ENCODE results near the gene MKLN1. TPM values are rescaled to one million over a fixed set of nuclear protein-coding genes. Genes with fewer than 3 reads are reported as not detected.
A peak's percentile ranks its signal among the peaks of the same experiment; 100 is the strongest.

MKLN1 gene
- total RNA-seq, 2 experiments from 2014 or later = 38.5 TPM

DNA sequence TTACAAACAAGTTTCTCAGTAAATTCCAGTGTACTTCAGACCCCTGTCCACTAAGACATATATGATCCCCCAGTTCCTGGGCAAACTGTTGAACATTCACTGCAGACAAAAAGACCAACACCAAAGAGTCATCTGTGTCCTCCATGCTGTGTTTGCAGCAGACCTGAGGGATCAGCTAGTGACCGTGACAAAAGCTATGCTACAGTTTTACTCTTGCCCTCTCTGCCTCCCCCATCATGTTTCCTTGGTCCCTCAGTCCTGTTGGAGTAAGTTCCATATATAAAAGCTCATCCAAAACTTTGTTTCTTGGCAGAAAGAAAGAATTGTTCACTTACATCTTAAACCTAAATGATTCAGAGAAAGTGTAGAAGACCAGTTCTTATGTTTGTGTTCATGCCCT is 172.7 kb downstream of the MKLN1 start:
- Mint-ChIP-seq H3K9me3 (no peaks in the 10 kb centered on the region), H3K4me3 (no peak overlapping the region), H3K4me1 (ENCODE audit: low read depth) (peaks cover 34% of the 10 kb centered on the region), H3K27ac (no peak overlapping the region), H3K27me3 (no peaks in the 10 kb centered on the region), H3K36me3 (ENCODE audit: low read depth) (no peaks in the 10 kb centered on the region)
- TF ChIP-seq, protein P1, sequence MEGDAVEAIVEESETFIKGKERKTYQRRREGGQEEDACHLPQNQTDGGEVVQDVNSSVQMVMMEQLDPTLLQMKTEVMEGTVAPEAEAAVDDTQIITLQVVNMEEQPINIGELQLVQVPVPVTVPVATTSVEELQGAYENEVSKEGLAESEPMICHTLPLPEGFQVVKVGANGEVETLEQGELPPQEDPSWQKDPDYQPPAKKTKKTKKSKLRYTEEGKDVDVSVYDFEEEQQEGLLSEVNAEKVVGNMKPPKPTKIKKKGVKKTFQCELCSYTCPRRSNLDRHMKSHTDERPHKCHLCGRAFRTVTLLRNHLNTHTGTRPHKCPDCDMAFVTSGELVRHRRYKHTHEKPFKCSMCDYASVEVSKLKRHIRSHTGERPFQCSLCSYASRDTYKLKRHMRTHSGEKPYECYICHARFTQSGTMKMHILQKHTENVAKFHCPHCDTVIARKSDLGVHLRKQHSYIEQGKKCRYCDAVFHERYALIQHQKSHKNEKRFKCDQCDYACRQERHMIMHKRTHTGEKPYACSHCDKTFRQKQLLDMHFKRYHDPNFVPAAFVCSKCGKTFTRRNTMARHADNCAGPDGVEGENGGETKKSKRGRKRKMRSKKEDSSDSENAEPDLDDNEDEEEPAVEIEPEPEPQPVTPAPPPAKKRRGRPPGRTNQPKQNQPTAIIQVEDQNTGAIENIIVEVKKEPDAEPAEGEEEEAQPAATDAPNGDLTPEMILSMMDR (IDR thresholded peaks at IDR 0.05) = no peak
- POLR2A ChIA-PET = interaction anchor here (1.3 kb wide), 1 partner anchor 24 kb away, joined by 3 read pairs; no protein-coding TSS in a partner anchor
- intact Hi-C loops (cut with micrococcal nuclease) = no loop called here
- CTCF ChIA-PET = interaction anchor here (0.6 to 3.9 kb wide), 4 partner anchors 9 to 189 kb away, joined by 3 to 29 read pairs (median 4); no protein-coding TSS in a partner anchor
- DNase-seq = no peak
- no peak for ATAC-seq

DNA sequence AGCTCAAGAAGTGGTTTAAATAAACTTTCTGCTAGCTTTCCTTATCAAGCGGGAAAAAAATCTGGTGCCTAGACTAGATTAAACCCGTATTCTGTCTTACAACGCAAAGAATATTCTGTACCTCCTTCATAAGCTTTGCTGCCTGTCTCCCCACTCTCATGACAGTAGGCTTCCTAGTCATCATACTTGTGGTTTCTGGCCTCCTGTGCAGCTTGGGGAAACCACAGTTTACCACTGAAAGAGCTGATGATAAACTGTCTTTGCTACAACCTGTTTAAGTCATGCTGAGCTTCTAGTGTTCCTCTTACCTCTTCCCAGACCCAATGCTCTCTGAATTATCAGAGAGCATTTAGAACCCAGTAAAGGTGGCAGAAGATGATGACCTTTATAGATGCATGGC is 173.7 kb downstream of the MKLN1 start:
- Mint-ChIP-seq H3K9me3 (no peaks in the 10 kb centered on the region), H3K36me3 (ENCODE audit: low read depth) (no peaks in the 10 kb centered on the region), H3K27me3 (no peaks in the 10 kb centered on the region), H3K27ac (peak overlapping the region; percentile 18), H3K4me1 (ENCODE audit: low read depth) (peaks cover 34% of the 10 kb centered on the region), H3K4me3 (no peak overlapping the region)
- CTCF ChIA-PET = interaction anchor here (0.9 to 3.9 kb wide), 6 partner anchors 9 to 154 kb away, joined by 3 to 29 read pairs (median 4); no protein-coding TSS in a partner anchor
- peak; percentile 93 for ATAC-seq
- POLR2A ChIA-PET = interaction anchor here (0.6 to 1.8 kb wide), 2 partner anchors 12 to 312 kb away, joined by 3 to 7 read pairs; no protein-coding TSS in a partner anchor
- intact Hi-C loops (cut with micrococcal nuclease) = no loop called here
- TF ChIP-seq, protein P1 (IDR thresholded peaks at IDR 0.05) = no peak
- peak; percentile 82 for DNase-seq

GRCh38 chr7:131501930-131502685 is 174.4 kb downstream of the MKLN1 start:
- no peak overlapping the region for H3K4me3 Mint-ChIP-seq
- no peak for DNase-seq
- POLR2A ChIA-PET = interaction anchor here (1.2 to 1.8 kb wide), 2 partner anchors 11 to 37 kb away, joined by 3 to 7 read pairs; no protein-coding TSS in a partner anchor
- no peaks in the 10 kb centered on the region for H3K9me3 Mint-ChIP-seq
- TF ChIP-seq, protein P1 (IDR thresholded peaks at IDR 0.05) = no peak
- peak overlapping the region; percentile 18 for H3K27ac Mint-ChIP-seq
- no peaks in the 10 kb centered on the region for H3K27me3 Mint-ChIP-seq
- intact Hi-C loops (cut with micrococcal nuclease) = no loop called here
- H3K36me3 Mint-ChIP-seq (ENCODE audit: low read depth) = no peaks in the 10 kb centered on the region
- no peak for ATAC-seq
- peaks cover 34% of the 10 kb centered on the region for H3K4me1 Mint-ChIP-seq (ENCODE audit: low read depth)
- CTCF ChIA-PET = interaction anchor here (0.9 to 3.9 kb wide), 6 partner anchors 8 to 154 kb away, joined by 3 to 29 read pairs (median 4); no protein-coding TSS in a partner anchor

DNA sequence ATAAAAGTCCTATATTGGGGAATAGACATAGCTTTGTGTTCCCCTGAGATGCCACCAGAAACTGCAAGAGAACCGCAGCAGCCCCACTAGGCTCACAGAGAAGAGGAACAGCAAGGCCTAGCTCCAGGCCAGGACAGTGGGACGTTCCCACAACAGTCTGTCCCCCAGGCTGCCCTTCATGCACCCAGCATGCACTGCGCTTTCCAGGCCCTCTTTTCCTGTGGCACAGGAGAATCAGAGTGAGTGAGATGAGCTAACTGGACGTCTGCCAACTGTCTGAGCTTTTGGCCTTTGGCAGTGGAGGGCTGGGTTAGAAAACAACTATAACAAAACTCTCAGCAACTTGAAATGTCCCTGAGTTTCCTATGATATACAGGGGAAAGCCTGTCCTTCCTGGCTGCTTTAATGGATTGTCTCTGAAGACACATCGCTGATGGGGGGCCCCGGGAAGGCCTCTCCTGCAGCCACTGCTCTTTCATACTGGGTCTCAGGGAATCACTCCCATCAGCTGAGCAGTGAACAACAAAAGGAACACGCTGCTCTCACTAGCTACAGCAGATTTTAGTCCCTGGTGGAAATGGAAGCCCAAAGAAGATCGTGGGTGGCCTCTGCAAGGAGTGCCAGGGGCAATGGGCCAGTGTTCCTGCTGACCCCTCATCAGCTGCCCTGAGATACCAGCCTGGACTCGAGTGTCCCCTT is 175.3 kb downstream of the MKLN1 start:
- ChIA-PET POLR2A (interaction anchor here (1.2 to 1.8 kb wide), 2 partner anchors 10 to 36 kb away, joined by 3 to 7 read pairs; no protein-coding TSS in a partner anchor), CTCF (interaction anchor here (1.4 to 3.9 kb wide), 3 partner anchors 10 to 44 kb away, joined by 4 to 29 read pairs (median 4); no protein-coding TSS in a partner anchor)
- Mint-ChIP-seq H3K27ac (no peak overlapping the region), H3K27me3 (no peaks in the 10 kb centered on the region), H3K4me3 (no peak overlapping the region), H3K36me3 (ENCODE audit: low read depth) (no peaks in the 10 kb centered on the region), H3K9me3 (no peaks in the 10 kb centered on the region), H3K4me1 (ENCODE audit: low read depth) (peaks cover 39% of the 10 kb centered on the region)
- intact Hi-C loops (cut with micrococcal nuclease) = no loop called here
- TF ChIP-seq, protein P1 (IDR thresholded peaks at IDR 0.05) = no peak
- ATAC-seq (no peak), DNase-seq (no peak)

Measured in activated CD8-positive, alpha-beta T cell treated with anti-CD3 and anti-CD28 coated beads for 36 hours (primary cell).